ENCODE measurements around the gene ATP8B1.

The ATP8B1 gene

DNA sequence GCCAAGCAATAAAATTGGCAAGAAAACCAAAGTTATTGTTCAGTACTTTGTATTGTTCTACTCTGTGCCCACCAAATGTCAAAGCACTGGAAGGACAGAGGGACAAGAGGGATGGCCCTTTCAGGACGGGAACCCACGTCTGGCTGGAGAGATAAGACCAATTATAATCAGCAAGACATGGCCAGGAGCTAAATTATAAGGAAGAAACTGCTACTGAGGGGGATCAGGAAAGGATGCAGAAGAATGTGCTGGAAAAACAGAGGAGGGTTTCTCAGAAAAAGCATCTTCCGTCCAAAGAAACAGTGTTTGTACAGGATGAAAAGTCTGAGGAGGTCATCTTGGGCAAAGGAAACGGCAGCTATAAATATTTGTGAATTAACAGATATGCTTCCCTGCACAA is 135.1 kb downstream of the ATP8B1 start:
- ATAC-seq: no peak
- TF ChIP-seq, protein P1, sequence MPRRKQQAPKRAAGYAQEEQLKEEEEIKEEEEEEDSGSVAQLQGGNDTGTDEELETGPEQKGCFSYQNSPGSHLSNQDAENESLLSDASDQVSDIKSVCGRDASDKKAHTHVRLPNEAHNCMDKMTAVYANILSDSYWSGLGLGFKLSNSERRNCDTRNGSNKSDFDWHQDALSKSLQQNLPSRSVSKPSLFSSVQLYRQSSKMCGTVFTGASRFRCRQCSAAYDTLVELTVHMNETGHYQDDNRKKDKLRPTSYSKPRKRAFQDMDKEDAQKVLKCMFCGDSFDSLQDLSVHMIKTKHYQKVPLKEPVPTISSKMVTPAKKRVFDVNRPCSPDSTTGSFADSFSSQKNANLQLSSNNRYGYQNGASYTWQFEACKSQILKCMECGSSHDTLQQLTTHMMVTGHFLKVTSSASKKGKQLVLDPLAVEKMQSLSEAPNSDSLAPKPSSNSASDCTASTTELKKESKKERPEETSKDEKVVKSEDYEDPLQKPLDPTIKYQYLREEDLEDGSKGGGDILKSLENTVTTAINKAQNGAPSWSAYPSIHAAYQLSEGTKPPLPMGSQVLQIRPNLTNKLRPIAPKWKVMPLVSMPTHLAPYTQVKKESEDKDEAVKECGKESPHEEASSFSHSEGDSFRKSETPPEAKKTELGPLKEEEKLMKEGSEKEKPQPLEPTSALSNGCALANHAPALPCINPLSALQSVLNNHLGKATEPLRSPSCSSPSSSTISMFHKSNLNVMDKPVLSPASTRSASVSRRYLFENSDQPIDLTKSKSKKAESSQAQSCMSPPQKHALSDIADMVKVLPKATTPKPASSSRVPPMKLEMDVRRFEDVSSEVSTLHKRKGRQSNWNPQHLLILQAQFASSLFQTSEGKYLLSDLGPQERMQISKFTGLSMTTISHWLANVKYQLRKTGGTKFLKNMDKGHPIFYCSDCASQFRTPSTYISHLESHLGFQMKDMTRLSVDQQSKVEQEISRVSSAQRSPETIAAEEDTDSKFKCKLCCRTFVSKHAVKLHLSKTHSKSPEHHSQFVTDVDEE (CRISPR knock-in tag; IDR thresholded peaks at IDR 0.05): no peak
- TF ChIP-seq ARNTL (CRISPR knock-in tag; IDR thresholded peaks at IDR 0.05; ENCODE audit: borderline replicate concordance, low read depth): no peak
- TF ChIP-seq CSRNP3 (CRISPR knock-in tag; IDR thresholded peaks at IDR 0.05): no peak
- TF ChIP-seq GLIS3 (CRISPR knock-in tag; IDR thresholded peaks at IDR 0.05): no peak
- no peak for TF ChIP-seq SNAI2 (CRISPR knock-in tag; IDR thresholded peaks at IDR 0.05)
- no peak for TF ChIP-seq BACH2 (CRISPR knock-in tag; IDR thresholded peaks at IDR 0.05; ENCODE audit: borderline replicate concordance)
- TF ChIP-seq ZNF8 (CRISPR knock-in tag; IDR thresholded peaks at IDR 0.05): no peak
- no peak for TF ChIP-seq PPARA (CRISPR knock-in tag; IDR thresholded peaks at IDR 0.05; ENCODE audit: borderline replicate concordance)
- no peak for TF ChIP-seq TOX (CRISPR knock-in tag; IDR thresholded peaks at IDR 0.05; ENCODE audit: borderline replicate concordance)

- no peak; the same call in 2 of the 3 replicates for ATAC-seq
- TF ChIP-seq RARB (CRISPR knock-in tag; IDR thresholded peaks at IDR 0.05) (no peak), ZNF565 (CRISPR knock-in tag; conservative IDR thresholded peaks at IDR 0.05; ENCODE audit: low read depth) (no peak), GLIS3 (CRISPR knock-in tag; IDR thresholded peaks at IDR 0.05) (no peak), TOX (CRISPR knock-in tag; IDR thresholded peaks at IDR 0.05; ENCODE audit: borderline replicate concordance) (no peak)
Observed at GRCh38 chr18:57666818-57667497, 136.2 kb downstream of the ATP8B1 start.

GRCh38 chr18:57664568-57665165 is 138.4 kb downstream of the ATP8B1 start:
- TF ChIP-seq RARB (CRISPR knock-in tag; IDR thresholded peaks at IDR 0.05): no peak
- TF ChIP-seq ZNF565 (CRISPR knock-in tag; conservative IDR thresholded peaks at IDR 0.05; ENCODE audit: low read depth): no peak
- no peak for TF ChIP-seq ESRRG (CRISPR knock-in tag; IDR thresholded peaks at IDR 0.05)
- TF ChIP-seq TOX (CRISPR knock-in tag; IDR thresholded peaks at IDR 0.05; ENCODE audit: borderline replicate concordance): no peak
- no peak for TF ChIP-seq PPARA (CRISPR knock-in tag; IDR thresholded peaks at IDR 0.05; ENCODE audit: borderline replicate concordance)
- TF ChIP-seq POU6F1 (CRISPR knock-in tag; IDR thresholded peaks at IDR 0.05; ENCODE audit: borderline replicate concordance, low read depth): no peak
- no peak for TF ChIP-seq ARNTL (CRISPR knock-in tag; IDR thresholded peaks at IDR 0.05; ENCODE audit: borderline replicate concordance, low read depth)
- TF ChIP-seq, protein P2, sequence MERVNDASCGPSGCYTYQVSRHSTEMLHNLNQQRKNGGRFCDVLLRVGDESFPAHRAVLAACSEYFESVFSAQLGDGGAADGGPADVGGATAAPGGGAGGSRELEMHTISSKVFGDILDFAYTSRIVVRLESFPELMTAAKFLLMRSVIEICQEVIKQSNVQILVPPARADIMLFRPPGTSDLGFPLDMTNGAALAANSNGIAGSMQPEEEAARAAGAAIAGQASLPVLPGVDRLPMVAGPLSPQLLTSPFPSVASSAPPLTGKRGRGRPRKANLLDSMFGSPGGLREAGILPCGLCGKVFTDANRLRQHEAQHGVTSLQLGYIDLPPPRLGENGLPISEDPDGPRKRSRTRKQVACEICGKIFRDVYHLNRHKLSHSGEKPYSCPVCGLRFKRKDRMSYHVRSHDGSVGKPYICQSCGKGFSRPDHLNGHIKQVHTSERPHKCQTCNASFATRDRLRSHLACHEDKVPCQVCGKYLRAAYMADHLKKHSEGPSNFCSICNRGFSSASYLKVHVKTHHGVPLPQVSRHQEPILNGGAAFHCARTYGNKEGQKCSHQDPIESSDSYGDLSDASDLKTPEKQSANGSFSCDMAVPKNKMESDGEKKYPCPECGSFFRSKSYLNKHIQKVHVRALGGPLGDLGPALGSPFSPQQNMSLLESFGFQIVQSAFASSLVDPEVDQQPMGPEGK (CRISPR knock-in tag; IDR thresholded peaks at IDR 0.05; ENCODE audit: borderline replicate concordance): no peak
- TF ChIP-seq OSR1 (CRISPR knock-in tag; IDR thresholded peaks at IDR 0.05): no peak
- TF ChIP-seq, protein P3, sequence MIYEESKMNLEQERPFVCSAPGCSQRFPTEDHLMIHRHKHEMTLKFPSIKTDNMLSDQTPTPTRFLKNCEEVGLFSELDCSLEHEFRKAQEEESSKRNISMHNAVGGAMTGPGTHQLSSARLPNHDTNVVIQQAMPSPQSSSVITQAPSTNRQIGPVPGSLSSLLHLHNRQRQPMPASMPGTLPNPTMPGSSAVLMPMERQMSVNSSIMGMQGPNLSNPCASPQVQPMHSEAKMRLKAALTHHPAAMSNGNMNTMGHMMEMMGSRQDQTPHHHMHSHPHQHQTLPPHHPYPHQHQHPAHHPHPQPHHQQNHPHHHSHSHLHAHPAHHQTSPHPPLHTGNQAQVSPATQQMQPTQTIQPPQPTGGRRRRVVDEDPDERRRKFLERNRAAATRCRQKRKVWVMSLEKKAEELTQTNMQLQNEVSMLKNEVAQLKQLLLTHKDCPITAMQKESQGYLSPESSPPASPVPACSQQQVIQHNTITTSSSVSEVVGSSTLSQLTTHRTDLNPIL (CRISPR knock-in tag; IDR thresholded peaks at IDR 0.05; ENCODE audit: low read depth): no peak
- TF ChIP-seq, protein P1 (CRISPR knock-in tag; IDR thresholded peaks at IDR 0.05): no peak
- no peak for ATAC-seq

All from SK-N-SH treated with all-trans-retinoic acid at 6 μM for 48 hours (cell line).